ENCODE data around the gene SPECC1L.
"Not testable (repeated sequence)": the region's sequence is repeated elsewhere in the genome, so short reads cannot be mapped to it uniquely, and the experiment has no call there.

SPECC1L gene

GRCh38 chr22:24251286-24251685 lies 19.3 kb upstream of the SPECC1L start:
- not testable (repeated sequence) for H3K4me1 ChIP-seq (ENCODE audit: control insufficient read depth, insufficient read depth, low read length); H3K9me3 ChIP-seq (ENCODE audit: control insufficient read depth, low read length); H3K9ac ChIP-seq (ENCODE audit: low read length); H3K27me3 ChIP-seq (ENCODE audit: control insufficient read depth, insufficient read depth, low read length); H3K36me3 ChIP-seq (ENCODE audit: control insufficient read depth, insufficient read depth, low read length); H3K4me3 ChIP-seq (ENCODE audit: low read length)

GRCh38 chr22:24253126-24253525 lies 17.5 kb upstream of the SPECC1L start:
- H3K36me3 ChIP-seq (ENCODE audit: control insufficient read depth, insufficient read depth, low read length); H3K4me3 ChIP-seq (ENCODE audit: low read length); H3K9ac ChIP-seq (ENCODE audit: low read length); H3K27me3 ChIP-seq (ENCODE audit: control insufficient read depth, insufficient read depth, low read length); H3K4me1 ChIP-seq (ENCODE audit: control insufficient read depth, insufficient read depth, low read length); H3K9me3 ChIP-seq (ENCODE audit: control insufficient read depth, low read length): not testable (repeated sequence)

- H3K9me3 ChIP-seq (ENCODE audit: control insufficient read depth, low read length); H3K4me1 ChIP-seq (ENCODE audit: control insufficient read depth, insufficient read depth, low read length); H3K36me3 ChIP-seq (ENCODE audit: control insufficient read depth, insufficient read depth, low read length); H3K4me3 ChIP-seq (ENCODE audit: low read length); H3K9ac ChIP-seq (ENCODE audit: low read length); H3K27me3 ChIP-seq (ENCODE audit: control insufficient read depth, insufficient read depth, low read length): not testable (repeated sequence)
Observed at GRCh38 chr22:24256136-24256535, 14.5 kb upstream of the SPECC1L start.

GRCh38 chr22:24256736-24257135 lies 13.9 kb upstream of the SPECC1L start:
- H3K27me3 ChIP-seq (ENCODE audit: control insufficient read depth, insufficient read depth, low read length); H3K4me1 ChIP-seq (ENCODE audit: control insufficient read depth, insufficient read depth, low read length); H3K36me3 ChIP-seq (ENCODE audit: control insufficient read depth, insufficient read depth, low read length); H3K9me3 ChIP-seq (ENCODE audit: control insufficient read depth, low read length); H3K9ac ChIP-seq (ENCODE audit: low read length); H3K4me3 ChIP-seq (ENCODE audit: low read length): not testable (repeated sequence)

- not testable (repeated sequence) for H3K27me3 ChIP-seq (ENCODE audit: control insufficient read depth, insufficient read depth, low read length); H3K4me3 ChIP-seq (ENCODE audit: low read length); H3K9me3 ChIP-seq (ENCODE audit: control insufficient read depth, low read length); H3K36me3 ChIP-seq (ENCODE audit: control insufficient read depth, insufficient read depth, low read length); H3K4me1 ChIP-seq (ENCODE audit: control insufficient read depth, insufficient read depth, low read length); H3K9ac ChIP-seq (ENCODE audit: low read length)
Observed at GRCh38 chr22:24259459-24259858, 11.2 kb upstream of the SPECC1L start.

- H3K27me3 ChIP-seq (ENCODE audit: control insufficient read depth, insufficient read depth, low read length); H3K36me3 ChIP-seq (ENCODE audit: control insufficient read depth, insufficient read depth, low read length): not testable (repeated sequence)
Observed at GRCh38 chr22:24262185-24262749, 8.4 kb upstream of the SPECC1L start.

GRCh38 chr22:24263479-24263878 lies 7.2 kb upstream of the SPECC1L start:
- H3K9ac ChIP-seq (ENCODE audit: low read length); H3K4me3 ChIP-seq (ENCODE audit: low read length); H3K9me3 ChIP-seq (ENCODE audit: control insufficient read depth, low read length); H3K4me1 ChIP-seq (ENCODE audit: control insufficient read depth, insufficient read depth, low read length); H3K36me3 ChIP-seq (ENCODE audit: control insufficient read depth, insufficient read depth, low read length); H3K27me3 ChIP-seq (ENCODE audit: control insufficient read depth, insufficient read depth, low read length): not testable (repeated sequence)

More at GRCh38 chr22:24262185-24262749, 8.4 kb upstream of the SPECC1L start:
- H3K9me3 ChIP-seq (ENCODE audit: control insufficient read depth, low read length); H3K9ac ChIP-seq (ENCODE audit: low read length); H3K4me3 ChIP-seq (ENCODE audit: low read length); H3K4me1 ChIP-seq (ENCODE audit: control insufficient read depth, insufficient read depth, low read length): not testable (repeated sequence)

- H3K36me3 ChIP-seq (ENCODE audit: control insufficient read depth, insufficient read depth, low read length); H3K4me1 ChIP-seq (ENCODE audit: control insufficient read depth, insufficient read depth, low read length); H3K4me3 ChIP-seq (ENCODE audit: low read length); H3K9me3 ChIP-seq (ENCODE audit: control insufficient read depth, low read length); H3K27me3 ChIP-seq (ENCODE audit: control insufficient read depth, insufficient read depth, low read length); H3K9ac ChIP-seq (ENCODE audit: low read length): not testable (repeated sequence)
Observed at GRCh38 chr22:24264329-24264896, 6.2 kb upstream of the SPECC1L start.

- H3K9me3 ChIP-seq (ENCODE audit: control insufficient read depth, low read length): no peaks in the 10 kb centered on the region
- H3K27me3 ChIP-seq (ENCODE audit: control insufficient read depth, insufficient read depth, low read length): no peaks in the 10 kb centered on the region
- no peaks in the 10 kb centered on the region for H3K4me1 ChIP-seq (ENCODE audit: control insufficient read depth, insufficient read depth, low read length)
- H3K4me3 ChIP-seq (ENCODE audit: low read length): no peak overlapping the region
- H3K9ac ChIP-seq (ENCODE audit: low read length): no peak overlapping the region
- no peaks in the 10 kb centered on the region for H3K36me3 ChIP-seq (ENCODE audit: control insufficient read depth, insufficient read depth, low read length)
Observed at GRCh38 chr22:24265734-24266133, 4.9 kb upstream of the SPECC1L start.

GRCh38 chr22:24266495-24266894 lies 4.1 kb upstream of the SPECC1L start:
- H3K9ac ChIP-seq (ENCODE audit: low read length); H3K9me3 ChIP-seq (ENCODE audit: control insufficient read depth, low read length); H3K36me3 ChIP-seq (ENCODE audit: control insufficient read depth, insufficient read depth, low read length); H3K4me3 ChIP-seq (ENCODE audit: low read length); H3K27me3 ChIP-seq (ENCODE audit: control insufficient read depth, insufficient read depth, low read length); H3K4me1 ChIP-seq (ENCODE audit: control insufficient read depth, insufficient read depth, low read length): not testable (repeated sequence)

- Histone ChIP-seq H3K27me3 (ENCODE audit: control insufficient read depth, insufficient read depth, low read length) (no peaks in the 10 kb centered on the region), H3K4me1 (ENCODE audit: control insufficient read depth, insufficient read depth, low read length) (peaks cover 4% of the 10 kb centered on the region), H3K4me3 (ENCODE audit: low read length) (peak overlapping the region; percentile 44), H3K9ac (ENCODE audit: low read length) (peak overlapping the region; percentile 93), H3K36me3 (ENCODE audit: control insufficient read depth, insufficient read depth, low read length) (no peaks in the 10 kb centered on the region), H3K9me3 (ENCODE audit: control insufficient read depth, low read length) (no peaks in the 10 kb centered on the region)
Observed at GRCh38 chr22:24271386-24271854, 789 bp downstream of the SPECC1L start.

GRCh38 chr22:24273031-24273430 lies 2.4 kb downstream of the SPECC1L start:
- H3K9me3 ChIP-seq (ENCODE audit: control insufficient read depth, low read length); H3K27me3 ChIP-seq (ENCODE audit: control insufficient read depth, insufficient read depth, low read length); H3K9ac ChIP-seq (ENCODE audit: low read length); H3K36me3 ChIP-seq (ENCODE audit: control insufficient read depth, insufficient read depth, low read length); H3K4me3 ChIP-seq (ENCODE audit: low read length); H3K4me1 ChIP-seq (ENCODE audit: control insufficient read depth, insufficient read depth, low read length): not testable (repeated sequence)

- not testable (repeated sequence) for H3K4me3 ChIP-seq (ENCODE audit: low read length); H3K4me1 ChIP-seq (ENCODE audit: control insufficient read depth, insufficient read depth, low read length); H3K27me3 ChIP-seq (ENCODE audit: control insufficient read depth, insufficient read depth, low read length); H3K36me3 ChIP-seq (ENCODE audit: control insufficient read depth, insufficient read depth, low read length); H3K9ac ChIP-seq (ENCODE audit: low read length); H3K9me3 ChIP-seq (ENCODE audit: control insufficient read depth, low read length)
Observed at GRCh38 chr22:24273906-24274305, 3.3 kb downstream of the SPECC1L start.
